ENCODE data around the gene TPRG1. TPM values are rescaled to one million over a fixed set of nuclear protein-coding genes. Genes with fewer than 3 reads are reported as not detected.

The TPRG1 gene
- total and polyA plus RNA-seq, 4 donors: 1.0 to 46.6 (median 6.9) TPM

DNA sequence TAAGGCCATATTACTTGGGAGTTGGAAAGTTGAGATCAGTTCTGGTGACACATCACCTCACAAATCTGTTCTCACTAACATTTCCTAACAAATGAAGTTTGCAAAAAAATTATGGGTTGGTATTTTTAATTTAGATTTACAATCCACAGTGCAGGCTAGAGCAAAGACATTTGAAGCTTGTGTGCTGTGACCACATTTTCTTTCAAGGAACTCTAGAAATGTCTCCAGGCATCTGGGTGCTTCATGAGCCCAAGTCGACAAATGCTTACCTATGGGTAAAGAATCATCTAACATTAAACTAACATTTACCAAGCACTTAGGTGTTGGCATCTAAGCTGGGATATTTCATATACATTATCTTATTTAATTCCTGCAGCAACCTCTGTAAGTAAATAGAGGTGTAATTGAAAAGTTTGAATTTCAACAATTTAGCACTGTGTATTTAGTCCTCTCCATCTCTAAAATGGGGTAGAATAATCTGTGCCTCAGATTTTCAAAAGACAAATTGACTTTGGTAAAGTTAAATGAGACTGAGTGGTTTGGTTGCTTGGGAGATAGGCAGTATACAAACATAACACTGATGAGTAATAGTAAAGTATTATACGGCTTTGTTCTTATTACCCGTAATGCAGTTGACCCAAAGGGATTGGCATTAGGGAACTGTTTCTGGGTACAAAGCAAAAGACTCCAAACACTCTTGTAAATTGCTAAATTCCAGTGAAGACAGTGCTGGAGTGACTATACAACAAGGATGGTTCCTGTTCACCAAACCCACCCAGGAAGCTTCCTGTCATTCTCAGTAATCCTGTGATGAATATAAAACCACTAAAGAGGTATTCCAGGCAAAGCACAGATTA is 162.5 kb downstream of the TPRG1 start:
- 88% methylated on average over 3 of the region's 3 CpGs for WGBS
- no peak for TF ChIP-seq JUND (IDR thresholded peaks at IDR 0.05)
- TF ChIP-seq RXRA (IDR thresholded peaks at IDR 0.05): no peak
- no peak for TF ChIP-seq RAD21 (IDR thresholded peaks at IDR 0.05)
- TF ChIP-seq GABPA (IDR thresholded peaks at IDR 0.05 in 1 of 2, conservative IDR thresholded peaks at IDR 0.05 in 1 of 2): no peak
- TF ChIP-seq, protein P1, sequence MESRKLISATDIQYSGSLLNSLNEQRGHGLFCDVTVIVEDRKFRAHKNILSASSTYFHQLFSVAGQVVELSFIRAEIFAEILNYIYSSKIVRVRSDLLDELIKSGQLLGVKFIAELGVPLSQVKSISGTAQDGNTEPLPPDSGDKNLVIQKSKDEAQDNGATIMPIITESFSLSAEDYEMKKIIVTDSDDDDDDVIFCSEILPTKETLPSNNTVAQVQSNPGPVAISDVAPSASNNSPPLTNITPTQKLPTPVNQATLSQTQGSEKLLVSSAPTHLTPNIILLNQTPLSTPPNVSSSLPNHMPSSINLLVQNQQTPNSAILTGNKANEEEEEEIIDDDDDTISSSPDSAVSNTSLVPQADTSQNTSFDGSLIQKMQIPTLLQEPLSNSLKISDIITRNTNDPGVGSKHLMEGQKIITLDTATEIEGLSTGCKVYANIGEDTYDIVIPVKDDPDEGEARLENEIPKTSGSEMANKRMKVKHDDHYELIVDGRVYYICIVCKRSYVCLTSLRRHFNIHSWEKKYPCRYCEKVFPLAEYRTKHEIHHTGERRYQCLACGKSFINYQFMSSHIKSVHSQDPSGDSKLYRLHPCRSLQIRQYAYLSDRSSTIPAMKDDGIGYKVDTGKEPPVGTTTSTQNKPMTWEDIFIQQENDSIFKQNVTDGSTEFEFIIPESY (IDR thresholded peaks at IDR 0.05): no peak
- no peak for TF ChIP-seq FOXA2 (IDR thresholded peaks at IDR 0.05)
- no peak for TF ChIP-seq CTCF (IDR thresholded peaks at IDR 0.05; ENCODE audit: low read depth, low read length, missing input control)
- TF ChIP-seq YY1 (IDR thresholded peaks at IDR 0.05): no peak
- TF ChIP-seq, protein P2, sequence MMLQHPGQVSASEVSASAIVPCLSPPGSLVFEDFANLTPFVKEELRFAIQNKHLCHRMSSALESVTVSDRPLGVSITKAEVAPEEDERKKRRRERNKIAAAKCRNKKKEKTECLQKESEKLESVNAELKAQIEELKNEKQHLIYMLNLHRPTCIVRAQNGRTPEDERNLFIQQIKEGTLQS (IDR thresholded peaks at IDR 0.05): no peak
- no peak for TF ChIP-seq FOXA1 (IDR thresholded peaks at IDR 0.05)
- no peak for DNase-seq (ENCODE audit: low spot score)
- Histone ChIP-seq H3K27ac (ENCODE audit: low read depth in 1 of 2, low read length in 2 of 2) (no peak overlapping the region), H3K9ac (ENCODE audit: low read depth in 1 of 2, low read length in 2 of 2) (no peak overlapping the region), H3K4me1 (ENCODE audit: control insufficient read depth in 4 of 4, insufficient read depth in 4 of 4, low read length in 3 of 4) (no peaks in the 10 kb centered on the region), H3K36me3 (ENCODE audit: control insufficient read depth in 4 of 4, insufficient read depth in 3 of 4, low read depth in 1 of 4, low read length in 3 of 4) (no peaks in the 10 kb centered on the region), H3K9me3 (ENCODE audit: control insufficient read depth in 4 of 4, low read length in 3 of 4) (no peaks in the 10 kb centered on the region), H3K27me3 (ENCODE audit: control insufficient read depth in 4 of 4, insufficient read depth in 4 of 4, low read length in 3 of 4) (no peaks in the 10 kb centered on the region), H3K4me3 (ENCODE audit: low read depth in 1 of 3, low read length in 3 of 3) (no peak overlapping the region)

DNA sequence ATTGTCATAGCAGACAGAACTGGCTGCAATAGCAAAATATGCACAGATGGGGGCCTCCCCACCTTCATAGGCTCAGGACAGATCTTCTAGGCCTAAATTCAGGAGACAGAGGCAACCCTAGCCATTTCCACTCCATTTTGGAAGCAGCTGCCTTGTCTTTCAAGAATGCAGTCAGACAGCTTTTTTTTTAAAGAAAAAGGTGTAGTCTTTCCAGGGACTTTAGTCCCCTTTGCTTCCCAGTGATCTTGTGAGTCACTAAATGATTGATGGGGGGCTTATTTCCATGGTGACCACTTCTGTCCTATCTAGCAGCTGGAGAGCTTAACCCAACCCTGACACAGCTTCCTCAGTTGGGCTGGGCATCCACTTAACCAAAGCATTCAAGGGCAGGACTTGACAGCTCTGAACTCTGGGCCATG is 165.9 kb downstream of the TPRG1 start:
- no peaks in the 10 kb centered on the region for H3K9me3 ChIP-seq (ENCODE audit: control insufficient read depth in 4 of 4, low read length in 3 of 4)
- H3K9ac ChIP-seq (ENCODE audit: low read depth in 1 of 2, low read length in 2 of 2): no peak overlapping the region
- no peak overlapping the region for H3K4me3 ChIP-seq (ENCODE audit: low read depth in 1 of 3, low read length in 3 of 3)
- TF ChIP-seq GABPA (IDR thresholded peaks at IDR 0.05 in 1 of 2, conservative IDR thresholded peaks at IDR 0.05 in 1 of 2): no peak
- TF ChIP-seq REST (IDR thresholded peaks at IDR 0.05): no peak
- TF ChIP-seq TAF1 (conservative IDR thresholded peaks at IDR 0.05): no peak
- no peak for TF ChIP-seq YY1 (IDR thresholded peaks at IDR 0.05)
- TF ChIP-seq HNF4A (conservative IDR thresholded peaks at IDR 0.05): no peak
- TF ChIP-seq SP1 (IDR thresholded peaks at IDR 0.05): no peak
- TF ChIP-seq JUND (IDR thresholded peaks at IDR 0.05): no peak
- TF ChIP-seq FOXA2 (IDR thresholded peaks at IDR 0.05): no peak
- TF ChIP-seq HNF4G (IDR thresholded peaks at IDR 0.05): no peak
- no peaks in the 10 kb centered on the region for H3K27me3 ChIP-seq (ENCODE audit: control insufficient read depth in 4 of 4, insufficient read depth in 4 of 4, low read length in 3 of 4)
- DNase-seq (ENCODE audit: low spot score): no peak
- no peaks in the 10 kb centered on the region for H3K4me1 ChIP-seq (ENCODE audit: control insufficient read depth in 4 of 4, insufficient read depth in 4 of 4, low read length in 3 of 4)
- no peak overlapping the region for H3K27ac ChIP-seq (ENCODE audit: low read depth in 1 of 2, low read length in 2 of 2)
- no peaks in the 10 kb centered on the region for H3K36me3 ChIP-seq (ENCODE audit: control insufficient read depth in 4 of 4, insufficient read depth in 3 of 4, low read depth in 1 of 4, low read length in 3 of 4)

Measured in liver (tissue), 9 donors.